Esophagus muscularis mucosa (tissue), 4 donors: Measurements from ENCODE around the gene ABCC1.

ENCODE experiments used
- EP300 ChIP-seq: sonication (generic); formaldehyde crosslinking; IDR thresholded peaks from one replicate; pipeline ENCODE4 v1.6.1; 2017; ENCODE audit warnings: antibody characterized with exemption
- POLR2A ChIP-seq: fragments of 450-650 bp; IDR thresholded peaks from one replicate; pipeline ENCODE4 v1.6.1; 2017; ENCODE audit warnings: antibody characterized with exemption, moderate library complexity, mild to moderate bottlenecking, low read depth
- TF ChIP-seq, protein P1 (sequence below), 3 experiments: fragments of 200-600 bp in 2 of 3; fragments of 450-650 bp in 1 of 3; sonication (generic) in 2 of 3; IDR thresholded peaks; one replicate each; pipeline ENCODE4 v1.5.1; 2017 to 2019; ENCODE audit warnings: antibody characterized with exemption in 3 of 3, mild to moderate bottlenecking in 2 of 3, moderate library complexity in 1 of 3

- TF ChIP-seq, protein P1, sequence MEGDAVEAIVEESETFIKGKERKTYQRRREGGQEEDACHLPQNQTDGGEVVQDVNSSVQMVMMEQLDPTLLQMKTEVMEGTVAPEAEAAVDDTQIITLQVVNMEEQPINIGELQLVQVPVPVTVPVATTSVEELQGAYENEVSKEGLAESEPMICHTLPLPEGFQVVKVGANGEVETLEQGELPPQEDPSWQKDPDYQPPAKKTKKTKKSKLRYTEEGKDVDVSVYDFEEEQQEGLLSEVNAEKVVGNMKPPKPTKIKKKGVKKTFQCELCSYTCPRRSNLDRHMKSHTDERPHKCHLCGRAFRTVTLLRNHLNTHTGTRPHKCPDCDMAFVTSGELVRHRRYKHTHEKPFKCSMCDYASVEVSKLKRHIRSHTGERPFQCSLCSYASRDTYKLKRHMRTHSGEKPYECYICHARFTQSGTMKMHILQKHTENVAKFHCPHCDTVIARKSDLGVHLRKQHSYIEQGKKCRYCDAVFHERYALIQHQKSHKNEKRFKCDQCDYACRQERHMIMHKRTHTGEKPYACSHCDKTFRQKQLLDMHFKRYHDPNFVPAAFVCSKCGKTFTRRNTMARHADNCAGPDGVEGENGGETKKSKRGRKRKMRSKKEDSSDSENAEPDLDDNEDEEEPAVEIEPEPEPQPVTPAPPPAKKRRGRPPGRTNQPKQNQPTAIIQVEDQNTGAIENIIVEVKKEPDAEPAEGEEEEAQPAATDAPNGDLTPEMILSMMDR (IDR thresholded peaks at IDR 0.05): no peak
- TF ChIP-seq EP300 (no peak), POLR2A (no peak)
Measured at GRCh38 chr16:15963307-15963910, 14.0 kb downstream of the ABCC1 start.
